HG02852 (cell line): ENCODE data around the gene ABHD4.
"Not testable (repeated sequence)": the region's sequence is repeated elsewhere in the genome, so short reads cannot be mapped to it uniquely, and the experiment has no call there.

Experiments used
- ATAC-seq: cut with Tn5 transposase; IDR thresholded peaks from one replicate; pipeline ENCODE4 v1.9.1; 2021; ENCODE audit warnings: mild to moderate bottlenecking, moderate library complexity; ENCODE audit not compliant: unreplicated experiment

ABHD4 gene

GRCh38 chr14:22588526-22589095, 9.5 kb upstream of the ABHD4 start:
- no peak for ATAC-seq

DNA sequence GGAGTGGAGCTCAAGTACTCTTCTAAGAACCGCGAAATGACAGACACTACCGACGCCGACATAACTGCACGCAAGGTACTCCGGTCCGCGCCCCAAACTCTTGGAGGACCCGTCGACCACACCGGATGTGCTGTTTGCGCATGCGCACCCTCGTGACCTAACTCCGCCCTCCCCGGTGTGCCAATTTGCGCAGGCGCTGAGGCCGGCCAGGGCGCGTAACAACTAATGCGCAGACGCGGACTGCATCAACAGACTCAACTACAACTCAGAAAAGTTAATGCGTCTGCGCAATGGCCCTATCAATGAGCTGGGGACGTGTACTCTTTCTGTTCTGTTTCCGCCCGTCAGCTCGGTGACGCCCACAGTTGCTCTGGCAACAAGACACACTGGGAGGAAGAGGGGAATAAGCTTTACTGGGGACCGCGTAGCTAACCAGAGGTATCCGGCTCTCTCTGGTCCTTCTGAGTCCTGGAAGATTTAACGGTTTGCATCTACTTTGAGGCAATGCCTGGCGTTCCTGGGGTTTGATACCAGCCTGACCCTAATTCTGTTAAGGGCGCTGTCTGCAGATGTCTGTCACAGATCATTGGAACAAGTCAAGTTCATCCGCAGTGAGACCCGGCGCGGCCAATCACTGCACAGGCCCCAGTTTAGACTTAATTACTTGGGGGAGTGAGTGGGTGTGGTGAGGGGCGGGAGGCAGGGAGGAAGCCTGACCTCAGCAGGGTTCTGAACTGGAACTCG, 8.8 kb upstream of the ABHD4 start, which contains the start of gene DAD1:
Gene DAD1 (minus strand): TSS at position 129 of the 744 bp plus-strand sequence. CDS start 67 bp downstream, at position 62.
- peak; percentile 95 for ATAC-seq

- no peak for ATAC-seq
These were observed 4.9 kb upstream of the ABHD4 start for GRCh38 chr14:22593189-22593588.

DNA sequence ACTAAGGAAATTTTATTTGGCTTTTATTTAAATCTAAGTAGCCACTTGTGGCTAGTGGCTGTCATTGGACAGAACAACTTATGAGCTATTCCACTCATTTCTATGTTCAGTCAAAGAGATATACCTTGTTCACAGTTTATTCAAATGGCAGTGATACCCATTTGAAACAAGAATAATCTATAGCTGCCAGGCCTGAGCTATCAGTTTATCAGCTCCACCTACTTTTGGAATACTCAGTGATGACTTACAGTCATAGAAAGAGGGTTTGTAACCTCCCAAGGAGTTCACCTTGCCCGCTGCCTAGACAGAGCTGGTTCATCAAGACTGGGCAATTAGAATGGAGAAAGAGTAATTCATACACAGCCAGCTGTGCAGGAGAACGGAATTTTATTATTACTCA, 4.5 kb upstream of the ABHD4 start:
- no peak for ATAC-seq

- ATAC-seq, result no peak
These were observed 3.9 kb upstream of the ABHD4 start for GRCh38 chr14:22594156-22594716.

GRCh38 chr14:22596354-22596879, 1.7 kb upstream of the ABHD4 start:
- no peak for ATAC-seq

GRCh38 chr14:22597265-22597664, 835 bp upstream of the ABHD4 start:
- no peak for ATAC-seq

GRCh38 chr14:22597771-22598098, 365 bp upstream of the ABHD4 start:
- ATAC-seq, result peak; percentile 32

- ATAC-seq, result no peak
These were observed 770 bp downstream of the ABHD4 start for GRCh38 chr14:22598896-22599244.

- ATAC-seq, result no peak
These were observed 1.2 kb downstream of the ABHD4 start for GRCh38 chr14:22599349-22599748.

DNA sequence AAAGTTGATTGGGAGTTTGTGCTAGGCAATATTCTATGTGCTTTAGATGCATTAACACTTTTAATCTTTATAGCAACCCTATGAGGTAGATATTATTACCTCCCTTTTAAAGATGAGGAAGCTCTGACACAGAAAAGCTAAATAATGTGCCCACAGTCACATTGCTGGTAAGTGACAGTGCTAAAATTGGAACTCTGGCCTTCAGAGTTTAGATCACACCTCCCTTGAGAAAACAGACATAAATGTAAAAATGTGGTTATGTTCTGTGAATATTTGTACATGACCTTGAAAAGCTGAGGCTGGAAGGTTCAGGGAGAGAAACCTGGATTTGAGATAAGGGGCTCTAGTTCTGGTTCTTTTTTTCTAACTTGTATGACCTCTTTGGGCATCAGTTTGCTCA, 1.9 kb downstream of the ABHD4 start:
- ATAC-seq, result no peak

DNA sequence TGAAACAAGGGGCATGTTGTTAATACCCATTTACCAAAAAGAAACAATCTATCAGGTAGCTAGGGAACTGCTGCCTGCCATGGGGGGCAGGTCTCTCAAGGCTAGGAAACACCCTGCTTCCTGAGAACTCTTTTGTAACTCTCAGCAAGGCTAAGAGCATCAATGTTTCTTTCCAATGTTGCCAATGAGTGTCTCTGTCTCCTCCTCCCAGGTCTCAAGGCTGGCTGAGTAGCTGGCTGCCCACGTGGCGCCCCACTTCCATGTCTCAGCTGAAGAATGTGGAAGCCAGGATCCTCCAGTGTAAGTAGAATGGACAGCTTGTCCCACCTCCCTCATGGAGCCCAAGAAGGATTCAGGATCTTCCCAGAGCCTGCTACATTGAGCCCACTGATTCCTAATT, 3.4 kb downstream of the ABHD4 start:
- ATAC-seq, result no peak

DNA sequence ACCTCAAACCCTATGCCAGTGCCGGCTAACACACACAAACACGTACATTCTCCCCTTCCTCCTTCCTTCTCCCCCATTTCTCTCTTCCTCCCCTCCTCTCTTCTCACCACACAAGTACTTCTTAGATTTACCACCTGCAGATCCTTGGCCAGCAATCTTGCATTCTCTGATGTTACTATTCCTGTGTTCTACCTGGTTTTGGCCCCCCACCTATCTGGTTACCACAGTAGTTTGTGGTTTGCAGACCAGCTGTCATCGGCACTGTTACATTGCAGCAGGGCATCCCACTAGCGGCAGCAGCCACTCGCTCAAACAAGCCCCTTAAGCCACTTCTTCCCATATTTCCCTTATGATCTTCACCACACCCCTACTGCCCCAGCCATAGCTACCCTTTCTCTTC, 3.9 kb downstream of the ABHD4 start:
- no peak for ATAC-seq

DNA sequence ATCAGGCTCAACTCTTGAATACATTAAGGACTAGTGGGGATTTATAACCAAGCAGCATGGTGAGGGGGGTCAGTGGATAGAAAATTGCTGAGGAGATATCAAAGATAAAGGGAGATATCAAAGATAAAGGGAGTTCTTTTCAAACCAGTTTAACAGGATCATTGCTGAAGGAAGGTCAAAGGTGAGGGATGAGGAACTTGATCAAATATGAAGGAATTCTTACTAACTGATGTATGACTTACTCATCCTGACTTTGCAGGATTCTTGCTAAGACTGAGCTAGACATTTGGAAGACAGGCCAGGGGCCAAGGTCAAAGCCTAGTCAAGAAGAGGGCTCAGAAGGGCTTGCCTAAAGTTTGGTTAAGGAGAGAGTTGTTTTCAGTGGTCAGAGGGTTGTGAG, 4.8 kb downstream of the ABHD4 start:
- no peak for ATAC-seq

DNA sequence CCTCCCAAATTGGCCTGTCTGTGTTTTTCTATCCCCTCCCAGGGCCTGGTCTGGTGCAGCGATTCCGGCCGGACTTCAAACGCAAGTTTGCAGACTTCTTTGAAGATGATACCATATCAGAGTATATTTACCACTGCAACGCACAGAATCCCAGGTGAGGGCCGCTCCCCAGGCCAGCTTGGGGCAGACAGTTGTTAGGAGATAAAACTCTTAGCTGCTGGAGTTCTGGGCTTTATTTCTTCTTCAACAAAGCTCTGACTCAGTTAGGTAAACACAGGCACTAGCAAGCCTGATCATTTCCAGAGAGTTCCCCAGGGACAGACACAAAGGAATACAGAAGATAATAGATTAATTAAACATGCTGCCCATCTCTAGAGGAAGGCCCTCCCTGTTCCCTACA, 8.3 kb downstream of the ABHD4 start:
- ATAC-seq, result no peak

GRCh38 chr14:22607291-22607690, 9.2 kb downstream of the ABHD4 start:
- ATAC-seq, result no peak

GRCh38 chr14:22610931-22611330, 12.8 kb downstream of the ABHD4 start:
- ATAC-seq, result no peak

- ATAC-seq, result no peak
These were observed 15.1 kb downstream of the ABHD4 start for GRCh38 chr14:22613106-22613695.

DNA sequence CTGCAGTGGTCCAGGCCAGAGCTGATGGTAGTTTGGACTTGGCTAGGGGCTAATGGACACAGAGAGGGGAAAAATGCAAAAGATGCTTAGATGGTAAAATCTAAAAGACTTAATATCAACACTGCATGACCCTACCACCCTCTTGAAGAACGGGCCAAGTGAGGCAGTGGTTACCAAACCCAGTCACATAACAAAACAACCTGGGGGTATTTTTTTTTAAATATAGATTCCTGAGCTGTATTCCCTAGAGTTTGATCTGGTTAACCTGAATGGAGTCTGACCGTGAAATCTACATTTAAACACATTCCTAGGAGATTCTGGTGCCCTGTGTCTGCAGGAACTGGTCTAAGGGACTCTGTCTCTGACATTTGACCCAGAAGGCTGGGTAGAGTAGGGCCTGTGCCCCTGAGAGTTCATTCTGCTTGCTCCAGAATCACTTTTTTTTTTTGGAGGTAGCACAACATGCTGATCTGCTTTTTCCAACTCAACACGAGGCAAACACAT, 15.7 kb downstream of the ABHD4 start:
- no peak for ATAC-seq

- ATAC-seq, result no peak
These were observed 16.2 kb downstream of the ABHD4 start for GRCh38 chr14:22614240-22614799.

- ATAC-seq, result not testable (repeated sequence)
These were observed 17.7 kb downstream of the ABHD4 start for GRCh38 chr14:22615765-22616164.
